ENCODE measurements around the gene HLA-G.
"Not testable (repeated sequence)": the region's sequence is repeated elsewhere in the genome, so short reads cannot be mapped to it uniquely, and the experiment has no call there.

Gene HLA-G

DNA sequence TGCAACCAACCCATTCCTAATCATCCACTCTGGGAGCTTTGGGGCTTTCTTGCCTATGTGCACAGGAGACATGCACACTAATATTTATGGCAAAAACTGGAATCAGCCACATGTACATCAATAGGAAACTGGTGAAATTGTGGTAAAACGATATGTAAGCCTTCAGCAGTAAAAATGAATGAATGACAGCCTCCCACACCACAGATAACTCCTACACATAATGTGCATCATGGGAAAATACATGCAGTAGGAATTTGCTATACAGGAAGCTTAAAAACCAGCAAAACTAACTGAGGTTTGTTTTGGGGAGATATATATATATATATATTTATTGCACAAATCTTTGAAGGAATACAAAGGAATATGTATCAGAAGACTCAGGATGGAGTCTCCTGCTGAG, 47.6 kb downstream of the HLA-G start:
- DNase-seq = no peak

DNA sequence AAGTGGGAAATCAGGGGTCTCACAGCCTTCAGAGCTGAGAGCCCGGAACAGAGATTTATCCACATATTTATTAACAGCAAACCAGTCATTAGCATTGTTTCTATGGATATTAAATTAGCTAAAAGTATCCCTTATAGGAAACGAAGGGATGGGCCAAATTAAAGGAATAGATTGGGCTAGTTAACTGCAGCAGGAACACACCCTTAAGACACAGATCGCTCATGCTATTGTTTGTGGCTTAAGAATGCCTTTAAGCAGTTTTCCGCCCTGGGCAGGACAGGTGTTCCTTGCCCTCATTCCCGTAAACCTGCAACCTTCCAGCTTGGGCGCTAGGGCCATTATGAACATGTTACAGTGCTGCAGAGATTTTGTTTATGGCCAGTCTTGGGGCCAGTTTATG, 48.1 kb downstream of the HLA-G start:
- not testable (repeated sequence) for DNase-seq
